PC-9 (cell line): Measurements from ENCODE around the gene TGFBR2. TPM values are rescaled to one million over a fixed set of nuclear protein-coding genes. Genes with fewer than 3 reads are reported as not detected.

ENCODE experiments used
- Bru-seq: library from RNA; stranded (reverse); fragments of 400-500 nt; gene quantifications from one replicate; lab custom pipeline; 2021; lab: Mats Ljungman, UMichigan
- BruChase-seq, 2 experiments: library from RNA; stranded (reverse); fragments of 400-500 nt; gene quantifications; one replicate each; lab custom pipeline; 2021; lab: Mats Ljungman, UMichigan
- BruUV-seq: library from RNA; stranded (reverse); fragments of 400-500 nt; replicated peaks from 2 replicates; lab custom pipeline; 2021; lab: Mats Ljungman, UMichigan
- CTCF ChIA-PET: fragments of 300-600 bp; sonication (Branson Sonifier 250); formaldehyde crosslinking; loops from one replicate; lab custom pipeline; 2022; ENCODE audit warnings: antibody characterized with exemption; lab: Charles Lee
- POLR2A ChIA-PET: fragments of 300-600 bp; sonication (Branson Sonifier 250); formaldehyde crosslinking; loops from one replicate; lab custom pipeline; 2022; ENCODE audit warnings: antibody characterized with exemption; ENCODE audit not compliant: unreplicated experiment; lab: Charles Lee
- DNase-seq, 2 experiments: peaks; one replicate each; pipeline versions ENCODE4 v3.0.0 to v3.0.0-alpha.2; 2015 to 2022; ENCODE audit warnings: mixed read lengths in 1 of 2
- H2AFZ ChIP-seq: fragments of 200-600 bp; sonication (generic); 2 replicates; pipeline ENCODE4 v1.8.1; 2017; ENCODE audit warnings: antibody characterized with exemption
- H3F3A ChIP-seq: fragments of 200-600 bp; sonication (generic); 2 replicates; pipeline ENCODE4 v1.8.1; 2017; ENCODE audit warnings: antibody characterized with exemption, mild to moderate bottlenecking, low read depth; ENCODE audit not compliant: insufficient read depth
- H3K27ac ChIP-seq: fragments of 200-600 bp; sonication (generic); 2 replicates; pipeline ENCODE4 v1.6.1; 2016; ENCODE audit warnings: mixed run types
- H3K27me3 ChIP-seq: fragments of 200-600 bp; sonication (generic); 2 replicates; pipeline ENCODE4 v1.6.1; 2016; ENCODE audit warnings: low read depth, mixed run types; ENCODE audit not compliant: insufficient read depth
- H3K36me3 ChIP-seq: fragments of 200-600 bp; sonication (generic); 2 replicates; pipeline ENCODE4 v1.6.1; 2016; ENCODE audit warnings: low read depth, mixed run types
- H3K4me1 ChIP-seq: fragments of 200-600 bp; sonication (generic); replicated peaks from 2 replicates; pipeline ENCODE4 v1.6.1; 2016; ENCODE audit warnings: mixed run types; ENCODE audit not compliant: insufficient read depth
- H3K4me2 ChIP-seq: fragments of 200-600 bp; sonication (generic); 2 replicates; pipeline ENCODE4 v1.6.1; 2017; ENCODE audit warnings: mixed run types
- H3K4me3 ChIP-seq: fragments of 200-600 bp; sonication (generic); 2 replicates; pipeline ENCODE4 v1.6.1; 2016; ENCODE audit warnings: mixed run types
- H3K79me2 ChIP-seq: fragments of 200-600 bp; sonication (generic); 2 replicates; pipeline ENCODE4 v1.6.1; 2017; ENCODE audit warnings: low read depth, mixed run types
- H3K9me2 ChIP-seq: fragments of 200-600 bp; sonication (generic); 2 replicates; pipeline ENCODE4 v1.8.1; 2017; ENCODE audit warnings: mild to moderate bottlenecking; ENCODE audit not compliant: insufficient read depth
- H3K9me3 ChIP-seq: fragments of 200-600 bp; sonication (generic); 2 replicates; pipeline ENCODE4 v1.8.1; 2016; ENCODE audit warnings: low read depth; ENCODE audit not compliant: insufficient read depth
- H4K20me1 ChIP-seq: fragments of 200-600 bp; sonication (generic); 2 replicates; pipeline ENCODE4 v1.8.1; 2017; ENCODE audit not compliant: insufficient read depth
- CTCF ChIP-seq: fragments of 200-600 bp; sonication (generic); conservative IDR thresholded peaks from 2 replicates; pipeline ENCODE4 v1.6.1; 2017; ENCODE audit warnings: mixed run types, antibody characterized with exemption, mild to moderate bottlenecking, moderate library complexity
- EZH2 ChIP-seq: fragments of 200-600 bp; sonication (generic); IDR thresholded peaks from 2 replicates; pipeline ENCODE4 v1.8.0; 2017; ENCODE audit warnings: antibody characterized with exemption, low read depth
- intact Hi-C: fragments of 100-400 bp; cut with micrococcal nuclease; formaldehyde crosslinking; loops from one replicate; pipeline ENCODE4 v1.10.0; 2022; ENCODE audit not compliant: unreplicated experiment
- long read RNA-seq: library from polyadenylated mRNA; stranded (forward); transcript quantifications from one replicate; pipeline ENCODE4 v2.0.0, GENCODE V29; 2022
- total RNA-seq: library from RNA; stranded (reverse); gene quantifications from 2 replicates; pipeline ENCODE4 v1.2.3, GENCODE V29; 2021

TGFBR2 gene
- 26.4 and 33.6 TPM in 2 replicates for total RNA-seq
- percentile 92 among the genes with signal in this experiment for Bru-seq, nascent RNA
- BruChase-seq, experiment 1, labeled RNA remaining after a 2-hour chase: percentile 83 among the genes with signal in this experiment
- BruChase-seq, experiment 2, labeled RNA remaining after a 6-hour chase: percentile 88 among the genes with signal in this experiment
- long read RNA-seq, full-length matches to known transcripts: 26 of 36 reads
- long read RNA-seq, partial matches to known transcripts: 3 of 36 reads
- long read RNA-seq, other reads (novel, unspliced or antisense): 7 of 36 reads

- H3K9me3 ChIP-seq: no peaks in the 10 kb centered on the region
- peak within 1 kb of the TSS; percentile 80 for H3K4me3 ChIP-seq
- no peaks in the 10 kb centered on the region for H3K36me3 ChIP-seq
- H3K9me2 ChIP-seq: no peaks in the 10 kb centered on the region
- H4K20me1 ChIP-seq: no peaks in the 10 kb centered on the region
- TF ChIP-seq EZH2 (no peak), CTCF (no peak)
- POLR2A ChIA-PET: interaction anchor here (0.5 to 0.7 kb wide), 5 partner anchors 95 to 1375 kb away, joined by 3 to 7 read pairs (median 6); partner anchors contain the start of gene ZNF860
- peaks cover 24% of the 10 kb centered on the region for H3K4me1 ChIP-seq
- intact Hi-C loops: loop anchor here (1.0 to 5.0 kb wide), 5 partner anchors 52 to 301 kb away; no protein-coding TSS in a partner anchor
- peaks cover 40% of the 10 kb centered on the region for H3K79me2 ChIP-seq
- peak within 1 kb of the TSS; percentile 81 for H2AFZ ChIP-seq
- DNase-seq: peak; percentile 85 to 92
- no TSS peak for BruUV-seq
- CTCF ChIA-PET: no interaction called here
- peak within 1 kb of the TSS; percentile 67 for H3K27ac ChIP-seq
- H3F3A ChIP-seq: 0 out of 2 replicates have a peak, but pooled peaks cover 7% of the 10 kb centered on the region
- H3K4me2 ChIP-seq: peak within 1 kb of the TSS; percentile 82
- H3K27me3 ChIP-seq: no peaks in the 10 kb centered on the region
Measured at GRCh38 chr3:30606301-30607031, at the start of gene TGFBR2. Gene TGFBR2 (plus strand): TSS chr3:30606601. CDS start chr3:30606884, 283 bp downstream.

- Histone ChIP-seq H3K4me2 (no peak overlapping the region), H3F3A (no peaks in the 10 kb centered on the region), H2AFZ (no peak overlapping the region), H3K27ac (no peak overlapping the region), H3K36me3 (no peaks in the 10 kb centered on the region), H3K9me3 (no peaks in the 10 kb centered on the region), H3K4me3 (no peak overlapping the region), H4K20me1 (no peaks in the 10 kb centered on the region), H3K4me1 (no peaks in the 10 kb centered on the region), H3K79me2 (no peaks in the 10 kb centered on the region), H3K9me2 (no peaks in the 10 kb centered on the region), H3K27me3 (no peaks in the 10 kb centered on the region)
- ChIA-PET CTCF (no interaction called here), POLR2A (no interaction called here)
- no TSS peak for BruUV-seq
- intact Hi-C loops: no loop called here
- no peak for TF ChIP-seq CTCF
- TF ChIP-seq EZH2: no peak
- no peak for DNase-seq
Measured at GRCh38 chr3:30557746-30558303, 48.6 kb upstream of the TGFBR2 start.

GRCh38 chr3:30563956-30564355 is 42.4 kb upstream of the TGFBR2 start:
- no TSS peak for BruUV-seq
- Histone ChIP-seq H2AFZ (no peak overlapping the region), H3K79me2 (no peaks in the 10 kb centered on the region), H3F3A (no peaks in the 10 kb centered on the region), H3K4me2 (no peak overlapping the region), H3K9me3 (no peaks in the 10 kb centered on the region), H4K20me1 (no peaks in the 10 kb centered on the region), H3K27ac (no peak overlapping the region), H3K27me3 (no peaks in the 10 kb centered on the region), H3K4me3 (no peak overlapping the region), H3K4me1 (no peaks in the 10 kb centered on the region), H3K36me3 (no peaks in the 10 kb centered on the region), H3K9me2 (no peaks in the 10 kb centered on the region)
- ChIA-PET CTCF (no interaction called here), POLR2A (no interaction called here)
- TF ChIP-seq CTCF (no peak), EZH2 (no peak)
- intact Hi-C loops: no loop called here
- no peak for DNase-seq
